Gastrocnemius medialis (tissue), 4 donors: ENCODE results near the gene C2orf76.

Experiments used
- CTCF ChIP-seq, 5 experiments: fragments of 450-650 bp in 3 of 5; fragments of 200-600 bp in 2 of 5; sonication (generic) in 2 of 5; IDR thresholded peaks in 4 of 5; conservative IDR thresholded peaks in 1 of 5; 1 replicate in 4 of 5; 2 replicates in 1 of 5; pipeline ENCODE4 v1.5.1; 2016 to 2019; ENCODE audit warnings: antibody characterized with exemption in 5 of 5, mild to moderate bottlenecking in 3 of 5, moderate library complexity in 3 of 5
- POLR2A ChIP-seq, 2 donors: fragments of 450-650 bp; IDR thresholded peaks; one replicate each; pipeline ENCODE4 v1.6.1; 2017; ENCODE audit warnings: antibody characterized with exemption in 2 of 2, mild to moderate bottlenecking in 2 of 2, moderate library complexity in 2 of 2

GRCh38 chr2:119323459-119323858 lies 43.2 kb downstream of the C2orf76 start:
- TF ChIP-seq POLR2A (IDR thresholded peaks at IDR 0.05) (no peak), CTCF (IDR thresholded peaks at IDR 0.05 in 4 of 5, conservative IDR thresholded peaks at IDR 0.05 in 1 of 5) (no peak)
